ENCODE data around the gene U2AF1.
"Not testable (repeated sequence)": the region's sequence is repeated elsewhere in the genome, so short reads cannot be mapped to it uniquely, and the experiment has no call there.

Gene U2AF1, protein sequence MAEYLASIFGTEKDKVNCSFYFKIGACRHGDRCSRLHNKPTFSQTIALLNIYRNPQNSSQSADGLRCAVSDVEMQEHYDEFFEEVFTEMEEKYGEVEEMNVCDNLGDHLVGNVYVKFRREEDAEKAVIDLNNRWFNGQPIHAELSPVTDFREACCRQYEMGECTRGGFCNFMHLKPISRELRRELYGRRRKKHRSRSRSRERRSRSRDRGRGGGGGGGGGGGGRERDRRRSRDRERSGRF

DNA sequence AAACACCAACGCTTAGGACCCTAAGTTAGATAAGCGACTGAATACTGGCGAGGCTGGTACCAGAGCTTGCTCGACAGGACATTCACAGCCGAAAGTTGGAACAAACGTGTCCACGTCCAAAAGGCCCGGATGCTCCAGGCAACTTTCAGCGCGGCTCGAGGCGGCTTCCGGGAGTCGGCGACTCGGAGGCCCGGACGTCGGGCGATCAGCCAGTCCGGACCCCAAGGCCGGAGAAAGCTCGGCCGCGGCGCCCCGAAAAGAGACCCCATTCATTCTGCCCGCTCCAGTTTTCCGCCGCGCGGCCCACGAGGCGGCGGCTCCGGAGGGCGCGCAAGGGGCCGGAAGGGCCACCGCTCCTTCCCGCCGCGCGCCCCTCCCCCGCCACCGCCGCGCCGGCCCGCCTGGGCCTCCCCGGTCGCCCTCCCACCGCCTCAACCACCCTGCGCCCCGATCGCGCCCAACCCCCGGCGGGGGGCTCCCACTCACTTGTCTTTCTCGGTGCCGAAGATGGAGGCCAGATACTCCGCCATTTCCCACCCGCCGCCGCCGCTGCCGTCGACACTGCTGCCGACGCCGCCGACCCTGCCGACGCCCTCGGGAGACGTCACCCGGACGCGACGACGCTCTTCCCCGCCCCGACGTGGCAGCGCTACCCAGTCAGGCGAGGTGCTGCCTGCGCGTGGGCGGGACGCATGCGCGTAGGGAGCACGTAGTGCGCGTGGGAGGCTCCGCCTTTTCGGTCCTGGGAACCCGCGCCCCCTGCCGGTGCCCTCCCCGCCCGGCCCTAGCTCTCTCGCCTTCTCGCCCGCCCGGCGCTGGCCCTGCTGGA lies at the start of gene U2AF1:
TSS of gene U2AF1 (minus strand) at position 606 of the 829 bp plus-strand sequence. CDS start at position 530, 76 bp downstream.
- not testable (repeated sequence) for DNase-seq

DNA sequence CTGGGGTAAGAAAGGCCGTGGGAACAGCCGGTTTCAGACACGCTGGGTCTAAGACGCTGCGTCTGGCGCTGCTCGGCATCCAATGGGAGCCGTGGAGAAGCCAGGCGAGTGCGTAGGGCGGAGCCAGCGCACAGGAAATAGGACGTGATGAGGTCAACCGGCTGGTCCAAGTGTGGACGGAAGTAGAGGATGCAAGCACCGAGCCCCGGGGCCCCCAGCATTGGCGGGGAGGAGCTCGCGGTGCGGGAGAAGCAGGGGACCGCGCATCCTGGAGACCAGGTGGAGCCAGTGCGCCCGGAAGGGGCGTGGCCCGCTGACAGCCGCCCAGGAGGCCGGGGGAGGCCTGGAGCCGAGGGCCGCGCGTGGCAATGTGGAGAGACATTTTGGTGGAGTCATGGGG lies 46.2 kb upstream of the U2AF1 start:
- not testable (repeated sequence) for DNase-seq

DNA sequence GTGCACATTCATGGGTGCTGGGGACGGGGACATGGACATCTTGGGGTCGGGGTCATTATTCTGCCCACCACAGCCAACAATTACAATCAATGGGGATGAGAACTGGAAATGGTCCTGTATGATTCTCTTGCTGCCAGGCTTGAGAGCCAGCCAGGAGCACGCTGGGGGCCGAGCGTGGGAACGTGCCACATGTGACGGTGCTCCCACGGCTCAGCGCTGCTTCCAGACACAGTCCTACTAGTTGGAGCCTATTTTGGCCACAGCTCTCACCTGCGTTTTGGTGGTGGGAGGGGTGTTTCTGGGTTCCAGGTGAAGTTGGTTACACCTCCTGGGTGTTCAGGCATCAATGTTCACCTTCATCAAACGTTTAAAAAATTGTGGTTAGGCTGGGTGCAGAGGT lies 42.0 kb upstream of the U2AF1 start:
- DNase-seq, result not testable (repeated sequence)

DNA sequence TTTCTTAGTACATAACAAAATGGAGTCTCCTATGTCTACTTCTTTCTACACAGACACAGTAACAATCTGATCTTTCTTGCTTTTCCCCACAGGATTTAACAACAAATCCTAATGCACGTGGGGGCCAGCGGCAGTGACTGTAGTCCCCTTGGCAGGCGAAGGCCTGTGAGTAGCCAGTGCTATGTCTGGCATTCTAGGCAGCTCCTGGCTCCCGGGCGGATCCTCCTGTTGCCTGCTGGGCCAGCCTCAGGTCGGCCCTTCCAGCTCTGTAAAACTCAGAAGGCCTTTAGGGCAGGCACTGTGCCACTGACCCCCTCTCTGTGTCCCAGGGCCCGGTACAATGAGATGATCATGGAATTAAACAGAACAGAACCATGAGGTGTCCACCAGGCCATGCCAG lies 40.6 kb upstream of the U2AF1 start:
- not testable (repeated sequence) for DNase-seq

DNA sequence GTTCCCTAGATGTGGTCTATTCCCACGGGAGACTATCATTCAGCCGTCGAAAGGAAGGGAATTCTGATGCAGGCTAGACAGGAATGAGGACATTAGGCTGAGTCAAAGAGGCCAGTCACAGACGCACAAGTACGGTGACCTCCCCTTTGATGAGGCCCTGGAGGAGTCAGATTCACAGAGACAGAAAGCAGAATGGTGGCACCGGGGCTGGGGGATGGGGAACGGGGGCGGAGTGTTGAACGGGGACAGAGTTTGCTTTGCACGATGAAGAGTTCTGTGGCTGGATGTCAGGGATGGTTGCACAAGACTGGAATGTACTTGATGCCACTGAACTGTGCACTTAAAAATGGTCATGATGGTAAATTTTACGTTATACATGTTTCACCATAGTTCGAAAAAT lies 39.3 kb upstream of the U2AF1 start:
- DNase-seq, result not testable (repeated sequence)

DNA sequence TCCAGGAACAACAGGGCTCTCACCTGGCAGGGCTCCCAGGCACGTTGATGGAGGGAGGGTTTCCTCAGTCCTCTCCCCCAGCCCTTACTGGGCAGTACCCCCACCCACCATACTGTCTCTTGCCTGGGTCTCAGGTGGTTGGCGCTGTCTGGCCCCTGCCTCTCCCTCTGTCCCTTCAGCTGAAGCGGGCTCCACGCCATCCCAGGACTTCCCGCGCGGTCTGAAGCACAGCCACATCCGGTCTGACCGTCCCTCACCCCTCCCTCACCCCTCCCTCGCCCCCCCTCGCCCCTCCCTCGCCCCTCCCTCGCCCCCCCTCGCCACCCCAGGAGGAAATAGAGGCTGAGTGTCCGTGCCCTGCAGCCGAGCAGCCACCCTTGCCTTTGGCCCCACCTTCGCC lies 34.0 kb upstream of the U2AF1 start:
- DNase-seq, result not testable (repeated sequence)

DNA sequence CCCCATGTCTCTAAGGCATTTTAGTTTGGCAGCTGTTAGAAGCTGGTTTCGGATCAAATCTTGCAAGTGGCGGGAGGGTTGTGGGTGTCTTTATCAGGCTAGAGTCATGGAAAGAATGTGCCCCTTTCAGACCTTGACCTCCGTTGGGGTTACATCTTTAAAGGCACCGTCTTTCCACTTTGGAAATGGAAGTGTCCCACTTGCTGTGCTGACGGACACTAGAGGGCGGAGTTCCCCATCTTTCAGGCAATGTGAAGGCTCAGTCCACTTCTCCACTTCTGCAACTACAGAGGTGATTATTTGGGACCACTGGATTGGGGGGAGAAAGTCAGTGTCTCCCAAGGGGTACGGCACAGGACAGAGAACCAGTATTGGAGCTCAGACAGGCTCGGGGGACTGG lies 31.6 kb upstream of the U2AF1 start:
- DNase-seq, result not testable (repeated sequence)

DNA sequence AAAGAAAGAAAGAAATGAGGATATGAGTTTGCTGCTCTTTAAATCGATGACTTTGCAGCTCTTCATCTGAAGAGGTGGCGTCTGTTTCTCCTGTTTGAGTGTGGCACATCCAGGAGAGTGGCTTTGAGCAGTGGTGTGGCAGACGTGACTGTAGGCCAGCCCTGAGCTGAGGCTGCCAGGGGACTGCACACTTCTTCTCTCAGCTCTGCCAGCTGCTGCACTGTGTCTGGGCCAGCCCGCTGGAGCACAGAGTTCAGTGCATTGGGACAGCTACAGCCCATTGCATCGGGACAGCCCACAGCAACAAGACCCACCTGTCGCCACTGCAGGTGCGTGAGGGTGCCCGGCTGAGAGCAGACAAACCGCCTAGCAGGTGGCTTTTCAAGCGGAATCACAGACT lies 27.1 kb upstream of the U2AF1 start:
- not testable (repeated sequence) for DNase-seq

DNA sequence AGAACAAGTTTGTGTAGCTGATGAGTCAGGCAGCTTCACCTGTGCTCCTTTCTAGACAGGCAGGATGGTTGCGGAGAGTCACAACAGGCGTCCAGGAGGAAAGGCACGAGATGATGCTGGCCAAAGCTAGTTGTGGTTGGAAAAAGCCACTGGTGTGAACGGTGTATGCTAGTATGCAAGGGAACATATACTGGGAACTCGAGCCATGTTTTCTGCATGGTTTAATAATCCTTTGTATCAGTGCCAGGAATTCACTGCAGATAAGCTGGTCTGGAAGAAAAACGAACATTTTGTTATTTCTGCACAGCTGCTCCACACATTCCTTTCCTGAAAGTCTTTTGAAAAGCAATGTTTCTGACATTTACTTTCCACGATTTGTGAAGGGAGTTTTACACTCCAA lies 22.7 kb upstream of the U2AF1 start:
- not testable (repeated sequence) for DNase-seq

DNA sequence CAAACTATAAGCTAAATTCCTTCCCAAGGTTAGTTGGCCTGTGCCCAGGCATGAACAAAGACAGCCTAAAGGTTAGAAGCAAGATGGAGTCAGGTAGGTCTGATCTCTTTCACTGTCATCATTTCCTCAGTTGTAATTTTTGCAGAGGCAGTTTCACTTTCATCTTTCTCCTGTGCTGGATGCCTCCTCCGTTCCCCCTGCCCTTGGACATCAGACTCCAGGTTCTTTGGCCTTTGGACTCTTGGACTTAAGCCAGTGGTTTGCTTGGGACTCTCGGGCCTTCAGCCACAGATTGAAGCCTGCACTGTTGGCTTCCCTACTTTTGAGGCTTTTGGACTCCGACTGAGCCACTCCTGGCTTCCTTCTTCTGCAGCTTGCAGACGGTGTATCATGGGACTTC lies 8.6 kb upstream of the U2AF1 start:
- DNase-seq, result not testable (repeated sequence)

DNA sequence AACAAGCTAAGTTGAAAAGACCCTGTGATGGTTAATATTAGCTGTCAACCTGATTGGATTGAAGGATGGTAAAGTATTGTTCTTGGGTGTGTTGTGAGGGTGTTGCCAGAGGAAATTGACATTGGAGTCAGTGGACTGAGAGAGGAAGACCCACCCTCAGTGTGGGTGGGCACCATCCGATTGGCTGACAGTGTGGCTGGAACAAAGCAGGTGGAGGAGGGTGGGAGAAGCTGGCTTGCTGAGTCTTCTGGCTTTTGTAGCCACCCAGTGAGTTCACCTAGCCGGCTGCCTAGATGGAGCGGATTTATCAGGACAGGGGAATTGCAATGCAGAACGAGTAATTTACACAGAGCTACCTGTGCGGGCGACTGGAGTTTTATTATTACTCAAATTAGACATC lies 7.1 kb upstream of the U2AF1 start:
- not testable (repeated sequence) for DNase-seq

DNA sequence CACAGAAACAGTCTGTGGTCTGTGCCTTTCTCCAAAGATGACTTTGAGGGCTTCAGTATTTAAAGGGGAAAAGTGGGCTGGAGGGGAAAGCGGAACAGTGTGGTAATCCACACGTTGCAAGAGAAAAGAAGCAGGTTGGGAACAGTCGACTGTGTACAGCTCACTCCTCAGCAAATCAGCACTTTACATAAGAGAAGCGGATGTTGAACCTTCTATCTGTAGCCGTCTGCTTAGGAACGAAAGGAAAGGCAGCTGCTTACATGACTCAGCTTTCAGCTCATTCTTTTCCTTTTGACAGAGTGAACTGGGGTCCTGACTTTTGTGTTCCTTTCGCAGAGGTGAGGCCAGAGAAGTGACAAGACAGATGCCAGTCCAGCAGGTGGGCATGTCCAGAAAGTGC lies 1.6 kb upstream of the U2AF1 start:
- not testable (repeated sequence) for DNase-seq

DNA sequence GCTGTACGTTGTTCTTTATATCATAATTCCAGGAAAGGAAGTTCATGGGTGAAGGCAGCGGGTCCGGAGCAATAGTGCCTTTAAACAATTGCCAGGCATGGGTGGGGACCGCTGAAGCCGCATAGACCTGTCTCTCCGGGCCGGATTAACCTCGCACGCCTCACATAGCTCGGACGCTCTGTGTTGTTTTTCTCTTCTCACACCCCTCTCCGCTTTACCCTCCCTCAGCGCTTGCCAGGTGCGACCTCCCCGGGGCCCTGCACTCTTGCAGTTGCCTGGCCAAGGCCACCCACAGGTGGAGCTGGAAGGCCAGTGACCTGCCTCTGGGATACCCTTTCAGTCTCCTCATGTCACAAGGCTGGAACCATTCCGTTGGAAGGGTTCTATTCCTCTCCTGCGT lies 807 bp upstream of the U2AF1 start:
- not testable (repeated sequence) for DNase-seq

DNA sequence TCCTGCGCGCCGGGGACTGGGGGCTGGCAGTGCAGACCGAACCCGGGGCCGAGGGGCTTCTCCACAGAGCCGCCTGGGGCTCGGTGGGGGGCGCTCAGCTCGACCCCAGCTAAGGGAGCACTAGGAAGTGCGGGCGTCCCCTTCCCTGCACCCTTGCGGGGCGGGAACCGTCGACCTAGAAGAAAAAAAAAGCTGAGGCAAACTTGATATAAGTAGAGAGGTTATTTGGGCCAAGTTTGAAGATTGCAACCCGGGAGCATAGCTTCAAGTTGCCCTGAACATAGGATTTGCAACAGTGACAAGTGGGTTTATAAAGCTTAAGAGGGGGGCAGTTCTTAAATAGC lies 396 bp upstream of the U2AF1 start:
- not testable (repeated sequence) for DNase-seq

DNA sequence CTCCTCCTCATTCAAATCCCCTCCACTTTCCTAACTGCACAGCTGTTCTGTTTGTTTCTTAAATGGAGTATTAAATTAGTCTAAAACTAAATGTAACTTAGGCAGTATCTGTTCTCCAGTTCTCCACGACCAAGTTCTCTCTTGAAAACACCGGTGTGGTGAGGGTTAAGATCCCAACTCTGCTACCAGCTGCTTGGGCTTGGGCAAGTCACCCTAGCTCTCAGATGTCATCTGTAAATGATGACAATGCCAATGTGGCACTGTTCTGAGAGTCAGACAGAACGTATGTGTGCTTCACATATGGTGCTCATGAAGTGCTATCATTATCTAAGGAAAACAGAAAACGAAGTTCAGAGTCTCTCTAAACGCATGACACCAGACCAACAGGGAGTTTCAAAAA lies 2.7 kb downstream of the U2AF1 start:
- not testable (repeated sequence) for DNase-seq

DNA sequence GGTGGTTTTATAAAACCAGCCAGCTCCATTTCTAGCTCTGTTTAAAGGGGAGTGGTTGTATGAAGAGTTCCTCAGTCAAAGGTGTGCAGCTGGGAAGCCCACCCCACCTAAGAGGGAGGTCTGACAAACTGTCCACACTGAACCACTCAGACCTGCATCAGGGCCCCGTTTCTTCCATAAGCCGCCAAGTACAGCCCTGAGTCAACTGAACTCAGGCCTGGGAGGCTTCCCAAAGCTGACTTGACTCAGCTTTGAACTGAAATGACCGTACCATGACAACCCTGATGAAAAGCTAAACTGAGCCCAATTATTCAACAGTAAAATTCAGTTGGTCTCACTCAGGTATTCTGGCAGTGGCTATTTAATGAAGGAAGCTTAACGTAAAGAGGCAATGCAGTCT lies 5.1 kb downstream of the U2AF1 start:
- not testable (repeated sequence) for DNase-seq

DNA sequence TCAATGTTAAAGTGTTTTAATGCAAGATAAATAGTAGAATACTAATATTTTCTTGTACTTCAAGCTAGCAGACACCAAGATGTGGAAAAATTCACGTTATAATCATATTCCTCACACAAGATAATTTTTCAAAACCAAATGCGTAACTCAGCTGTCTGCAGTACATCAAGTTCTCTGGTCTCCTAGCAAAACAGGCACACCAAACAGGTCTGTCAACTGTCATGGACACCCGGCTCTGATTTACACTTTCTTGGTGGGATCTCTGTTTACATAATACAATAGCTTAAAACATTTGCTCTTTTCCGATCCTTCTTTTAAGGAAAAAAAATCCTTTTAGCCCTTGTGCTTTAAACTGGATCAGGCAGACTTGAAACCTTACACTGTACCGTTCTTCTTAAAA lies 5.7 kb downstream of the U2AF1 start:
- DNase-seq, result not testable (repeated sequence)

DNA sequence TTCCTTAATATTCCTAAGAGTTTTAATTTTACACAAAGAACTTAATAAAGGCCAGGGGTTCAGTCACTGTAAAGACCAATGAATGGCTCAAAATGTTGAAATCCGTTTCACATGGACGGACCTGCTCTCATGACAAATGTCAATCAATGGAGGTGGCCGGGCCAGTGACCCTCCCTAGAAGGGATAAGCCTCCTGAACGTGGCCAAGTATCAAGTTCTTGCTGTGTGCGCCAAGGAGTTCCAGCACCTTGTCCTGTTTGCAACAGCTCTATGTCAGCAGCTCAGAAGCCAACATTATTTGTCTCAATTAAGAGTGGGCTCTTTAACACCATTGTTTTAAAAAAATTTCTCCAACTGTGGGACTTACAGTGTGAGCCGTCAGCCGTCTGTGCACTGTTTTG lies 6.4 kb downstream of the U2AF1 start:
- not testable (repeated sequence) for DNase-seq

DNA sequence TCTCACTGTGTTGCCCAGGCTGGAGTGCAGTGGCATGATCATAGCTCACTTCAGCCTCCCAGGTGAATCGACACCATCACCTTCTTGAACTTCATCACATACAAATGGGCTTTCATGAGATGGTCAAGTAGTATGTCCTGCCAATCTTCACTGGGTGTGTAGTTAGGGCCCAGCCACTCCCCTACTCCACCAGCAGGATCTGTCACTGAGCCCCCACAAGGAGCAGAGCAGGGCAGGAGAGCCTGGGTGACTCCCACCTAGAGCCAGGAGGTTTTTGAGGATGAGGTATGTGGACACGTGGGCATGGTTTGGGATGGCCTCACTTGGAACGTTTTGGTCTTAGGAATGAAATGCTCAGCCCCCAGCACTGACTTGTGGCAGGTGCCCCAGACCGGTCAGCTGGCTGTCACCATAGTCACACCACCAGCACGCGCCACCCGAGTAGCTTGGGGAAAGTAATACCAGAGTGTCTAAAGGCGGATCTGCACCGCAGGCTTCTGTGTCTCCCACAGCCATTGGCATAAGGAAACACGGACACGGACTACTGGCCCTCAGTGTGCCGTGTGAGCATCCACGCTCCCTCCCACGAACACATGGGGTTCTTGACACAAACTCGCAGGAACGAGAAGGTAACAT lies 15.3 kb downstream of the U2AF1 start:
- DNase-seq, result not testable (repeated sequence)

DNA sequence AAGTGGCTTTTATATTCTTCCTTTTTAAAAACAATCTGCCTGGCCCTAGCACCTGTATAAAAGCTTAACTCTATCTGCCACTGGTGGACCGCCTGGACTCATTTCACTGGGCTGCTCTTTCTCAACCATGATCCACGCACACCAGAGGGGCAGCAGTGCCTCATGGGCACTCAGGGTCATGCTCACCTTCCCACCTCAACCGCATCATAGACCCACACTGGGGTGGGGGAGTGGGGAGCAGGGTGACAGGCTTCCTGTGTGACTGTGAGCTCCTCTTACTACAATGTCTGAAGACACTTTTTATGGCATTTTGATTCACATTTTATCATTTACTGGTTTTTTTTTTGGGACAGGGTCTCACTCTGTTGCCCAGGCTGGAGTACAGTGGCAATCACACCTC lies 16.4 kb downstream of the U2AF1 start:
- not testable (repeated sequence) for DNase-seq

DNA sequence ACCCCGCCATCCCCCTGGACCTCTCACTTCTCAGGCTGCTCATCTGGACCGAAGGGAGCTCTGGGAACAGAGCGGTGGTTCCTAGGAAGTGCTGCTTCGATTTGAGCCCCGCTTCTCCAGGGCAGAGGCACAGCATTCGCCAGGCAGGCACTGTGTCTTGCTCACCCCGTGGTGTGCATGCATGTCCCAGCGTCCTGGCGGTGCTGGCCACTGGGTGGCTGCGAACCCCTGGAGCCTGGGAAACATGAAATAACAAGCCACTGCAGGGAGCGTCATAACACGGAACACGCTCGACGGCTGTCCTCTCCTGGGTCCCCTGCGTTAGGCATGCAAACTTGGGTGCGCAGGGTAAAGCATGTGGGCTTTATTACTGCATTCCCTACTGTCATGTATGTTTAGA lies 17.9 kb downstream of the U2AF1 start:
- DNase-seq, result not testable (repeated sequence)

DNA sequence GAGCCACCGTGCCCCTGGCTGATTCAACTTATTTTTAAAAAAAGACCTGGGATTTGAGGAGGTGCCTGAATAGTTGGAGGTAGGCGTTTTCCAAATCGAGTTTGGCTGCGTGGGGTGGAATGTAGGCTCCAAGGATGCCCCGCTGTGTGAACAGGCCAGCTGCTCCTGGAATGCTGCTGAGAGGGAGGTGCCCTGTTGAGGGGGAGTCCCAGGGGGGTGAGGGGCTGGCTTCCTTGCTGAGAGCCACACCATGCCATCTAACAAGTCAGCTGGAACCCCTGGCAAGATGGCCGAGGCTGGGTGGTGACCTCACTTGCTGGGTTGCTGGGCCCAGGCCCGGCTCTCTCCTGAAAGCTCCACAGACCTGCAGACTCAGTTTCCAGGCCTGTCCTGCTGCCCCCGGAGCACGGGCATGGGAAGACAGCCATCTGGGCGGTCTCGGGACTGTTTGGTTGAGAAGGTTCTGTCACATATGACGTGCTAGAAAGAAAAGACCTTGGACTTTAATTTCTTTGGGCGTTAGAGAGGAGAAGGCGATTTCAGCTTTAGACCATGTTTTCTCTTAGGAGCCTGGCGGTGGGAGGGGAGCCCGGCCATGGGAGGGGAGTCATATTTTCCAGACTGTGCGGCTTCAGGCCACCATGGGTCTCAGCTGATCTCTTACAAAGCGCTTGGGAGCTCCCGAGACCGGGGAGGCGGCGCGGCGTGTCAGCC lies 24.6 kb downstream of the U2AF1 start:
- DNase-seq, result not testable (repeated sequence)

DNA sequence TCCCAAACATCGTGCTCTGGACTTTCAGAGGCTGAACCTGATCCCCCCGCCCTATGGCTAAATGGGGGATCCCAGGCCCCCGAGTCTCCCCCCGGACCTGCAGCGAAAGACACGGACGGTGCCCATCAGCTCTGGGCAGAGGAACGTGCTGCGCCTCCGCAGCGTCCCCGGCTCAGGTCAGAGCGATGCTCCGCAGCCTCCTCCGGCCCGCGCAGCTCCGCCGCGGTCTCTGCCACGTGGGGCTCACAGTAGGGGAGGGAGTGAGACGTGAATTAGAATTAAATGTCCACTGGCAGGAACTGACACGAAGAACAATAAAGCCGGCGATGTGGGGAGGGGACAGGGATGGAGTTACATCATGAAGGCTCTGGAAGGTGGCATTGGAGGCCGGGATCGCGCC lies 30.7 kb downstream of the U2AF1 start:
- not testable (repeated sequence) for DNase-seq
